Ammon's horn (tissue), 1 donor: ENCODE data around the gene KLHDC3.
A peak's percentile ranks its signal among the peaks of the same experiment; 100 is the strongest.

ENCODE experiments used
- DNase-seq: peaks from one replicate; pipeline ENCODE4 v3.0.0-alpha.2; 2016; ENCODE audit warnings: low spot score

KLHDC3 gene

DNA sequence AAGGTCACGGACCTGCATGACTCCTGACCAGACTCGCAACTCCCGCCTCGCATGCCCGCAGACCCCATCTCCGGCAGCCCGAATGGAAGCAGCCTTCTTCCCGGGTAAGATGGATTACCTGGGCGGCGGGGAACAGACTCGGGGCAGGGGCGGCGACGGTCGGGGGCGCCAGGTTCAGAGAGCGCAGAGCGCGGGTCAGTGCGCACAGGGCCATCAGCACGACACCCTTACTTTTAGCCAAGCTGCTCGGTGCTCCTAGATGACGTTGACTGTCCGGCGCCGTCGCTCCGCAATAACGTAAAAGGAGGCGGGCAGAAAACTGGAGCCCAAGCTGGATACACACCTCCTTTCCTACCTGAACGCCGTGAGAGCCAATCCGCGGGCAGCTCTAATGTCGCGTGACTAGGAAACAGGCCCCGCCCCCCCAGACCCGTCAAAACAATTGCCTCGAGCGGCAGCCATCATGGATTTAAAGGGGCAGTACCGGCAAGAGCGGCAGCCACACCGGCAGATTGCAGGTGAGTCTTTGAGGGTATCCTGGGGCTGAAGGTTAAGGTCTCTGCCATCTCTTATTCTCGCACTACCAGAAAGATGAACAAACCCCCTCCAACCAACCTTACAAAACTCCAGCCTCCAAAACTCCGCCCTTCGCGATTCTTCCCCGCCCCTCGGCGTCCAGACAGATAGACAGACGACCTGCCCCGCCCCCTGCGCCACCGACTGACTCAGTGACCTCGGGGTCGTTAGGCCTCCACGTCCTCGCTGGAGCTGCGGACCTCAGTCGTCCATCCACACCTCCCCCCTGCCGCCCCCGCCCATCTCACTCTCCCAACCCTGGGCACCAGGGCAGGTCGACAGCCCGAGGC is 45.4 kb downstream of the KLHDC3 start, which contains the start of the genes KLC4 and MRPL2:
KLC4 (plus strand) TSS at position 464 of the 866 bp plus-strand sequence. CDS start 1,705 bp downstream, outside the sequence.
MRPL2 (minus strand) TSS at position 267 of the 866 bp plus-strand sequence; CDS start at position 214, 53 bp downstream.
- peak; percentile 99 for DNase-seq

DNA sequence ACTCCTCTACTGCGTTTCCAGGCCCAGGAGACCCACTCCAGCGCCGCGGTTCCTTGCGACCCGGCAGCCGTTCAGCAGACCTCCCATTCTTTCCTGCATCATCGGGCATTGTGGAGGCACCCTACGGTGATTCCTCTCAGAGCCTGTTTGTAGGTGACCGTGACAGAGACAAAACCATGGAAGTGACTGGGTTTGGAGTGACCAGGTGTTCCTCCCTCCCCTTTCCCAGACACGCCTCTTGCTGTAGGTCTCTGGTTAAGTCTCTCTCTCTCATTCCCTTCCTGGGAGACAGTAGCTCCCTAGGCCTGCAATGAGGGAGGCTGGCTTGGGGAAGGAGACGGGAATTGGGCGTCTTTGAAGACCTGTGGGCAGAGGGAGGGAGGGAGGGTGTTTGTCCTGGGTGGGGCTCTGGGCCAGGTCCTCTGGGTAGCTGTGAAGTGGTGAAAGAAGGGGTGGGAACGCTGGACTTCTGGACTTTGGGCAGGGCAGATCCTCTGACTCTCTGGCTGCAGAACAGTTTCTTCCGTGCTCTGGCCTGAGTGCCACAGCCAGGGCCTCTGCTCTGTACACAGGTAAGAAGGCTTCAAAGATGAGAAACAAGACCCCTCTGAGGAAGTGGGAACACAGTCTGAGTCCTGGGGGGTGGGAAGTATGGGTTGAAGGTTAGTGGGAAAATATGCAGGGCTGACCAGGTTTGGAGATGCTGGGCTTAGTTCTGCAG is 46.1 kb downstream of the KLHDC3 start:
- no peak for DNase-seq

DNA sequence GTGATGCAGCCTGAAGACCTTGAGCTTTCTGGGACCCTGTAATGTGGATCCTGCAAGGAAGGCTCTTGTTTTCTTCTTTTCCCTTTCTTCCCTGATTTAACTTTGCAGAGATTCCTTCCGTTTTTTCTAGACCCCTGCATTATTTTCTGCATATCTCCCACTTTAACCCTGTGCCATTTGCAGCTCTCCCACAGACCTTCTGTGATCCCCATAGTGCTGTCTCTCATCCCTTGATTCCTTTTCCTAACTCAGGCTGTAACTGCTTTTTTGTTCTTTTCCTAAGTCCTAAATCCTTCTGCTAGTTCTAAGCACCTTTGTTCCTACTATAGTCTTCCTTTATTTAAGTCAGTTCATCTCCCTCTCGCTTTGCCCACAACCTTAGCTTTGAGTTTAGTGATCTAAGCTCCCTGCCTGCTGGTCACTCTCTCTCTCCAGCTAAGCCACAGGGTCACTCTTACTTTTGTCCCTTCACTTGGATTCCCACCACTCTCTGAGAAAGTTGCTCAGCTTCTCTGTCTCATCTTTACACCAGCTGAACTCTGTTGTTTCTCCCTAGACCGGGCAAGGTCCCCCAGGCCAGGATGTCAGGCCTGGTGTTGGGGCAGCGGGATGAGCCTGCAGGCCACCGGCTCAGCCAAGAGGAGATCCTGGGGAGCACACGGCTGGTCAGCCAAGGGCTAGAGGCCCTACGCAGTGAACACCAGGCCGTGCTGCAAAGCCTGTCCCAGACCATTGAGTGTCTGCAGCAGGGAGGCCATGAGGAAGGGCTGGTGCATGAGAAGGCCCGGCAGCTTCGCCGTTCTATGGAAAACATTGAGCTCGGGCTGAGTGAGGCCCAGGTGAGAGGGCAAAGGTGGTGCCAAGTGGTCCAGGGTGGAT is 46.9 kb downstream of the KLHDC3 start:
- no peak for DNase-seq

DNA sequence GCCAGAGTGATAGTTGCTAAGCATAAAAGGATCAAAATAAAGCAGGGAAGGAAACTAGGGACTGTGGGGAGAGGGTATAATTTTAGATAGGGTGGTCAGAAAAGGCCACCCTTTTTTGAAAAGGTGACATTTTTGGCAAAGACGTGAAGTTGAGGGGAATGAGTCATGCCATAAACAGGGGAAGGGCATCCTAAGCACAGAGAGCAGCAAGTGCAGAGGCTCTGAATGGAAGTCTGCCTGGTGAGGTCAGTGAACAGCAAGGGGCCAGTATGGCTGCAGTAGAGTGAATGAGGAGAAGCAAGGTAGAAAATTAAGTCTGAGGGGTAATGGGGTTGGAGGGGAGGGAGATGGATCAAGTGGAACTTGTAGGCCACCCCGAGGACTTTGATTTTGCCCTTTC is 47.8 kb downstream of the KLHDC3 start:
- DNase-seq, result no peak

DNA sequence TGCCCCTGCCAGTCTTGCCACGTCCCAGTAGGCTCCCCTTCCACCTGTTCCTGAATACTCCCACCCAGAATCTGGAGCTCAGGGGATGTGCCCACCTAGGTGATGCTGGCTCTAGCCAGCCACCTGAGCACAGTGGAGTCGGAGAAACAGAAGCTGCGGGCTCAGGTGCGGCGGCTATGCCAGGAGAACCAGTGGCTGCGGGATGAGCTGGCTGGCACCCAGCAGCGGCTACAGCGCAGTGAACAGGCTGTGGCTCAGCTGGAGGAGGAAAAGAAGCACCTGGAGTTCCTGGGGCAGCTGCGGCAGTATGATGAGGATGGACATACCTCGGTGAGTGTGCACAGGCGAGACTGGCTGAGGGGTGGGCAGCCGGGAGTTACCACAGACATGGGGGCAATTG is 48.8 kb downstream of the KLHDC3 start:
- no peak for DNase-seq

DNA sequence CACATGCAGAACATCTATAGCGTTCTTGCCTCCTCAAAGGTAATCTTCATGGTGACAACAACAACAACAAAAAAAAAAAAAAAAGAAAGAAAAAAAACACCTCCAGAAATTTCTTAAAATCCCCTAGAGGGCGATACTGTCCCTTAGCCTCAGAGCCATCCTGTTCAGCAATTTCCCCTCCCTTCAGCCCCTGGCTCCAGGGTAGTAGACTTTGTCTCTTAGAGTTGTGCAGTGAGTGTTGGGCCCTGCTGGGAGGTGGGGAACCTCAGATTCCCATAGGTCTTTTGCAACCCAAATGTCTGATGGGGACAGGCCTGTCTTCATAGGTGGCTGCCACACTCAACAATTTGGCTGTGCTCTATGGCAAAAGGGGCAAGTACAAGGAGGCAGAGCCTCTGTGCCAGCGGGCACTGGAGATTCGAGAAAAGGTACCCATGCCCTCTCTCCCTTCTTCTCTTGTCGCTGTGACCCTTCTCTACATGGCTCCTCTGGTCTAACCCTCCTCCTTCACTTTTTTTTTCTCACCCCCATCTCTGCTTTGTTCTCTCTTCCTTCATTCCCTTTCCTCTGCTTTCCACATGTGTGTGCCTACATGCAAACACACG is 56.1 kb downstream of the KLHDC3 start:
- DNase-seq, result no peak
